Activated CD4-positive, CD25-positive, alpha-beta regulatory T cell treated with anti-CD3 and anti-CD28 coated beads, Interleukin-2, amount 50 U/mL, for 16 hours (primary cell): Measurements from ENCODE around the gene JMJD6.

ENCODE experiments used
- DNase-seq: peaks from one replicate; pipeline ENCODE4 v3.0.0-alpha.2; 2020; ENCODE audit warnings: low read depth, low spot score

Gene JMJD6

DNA sequence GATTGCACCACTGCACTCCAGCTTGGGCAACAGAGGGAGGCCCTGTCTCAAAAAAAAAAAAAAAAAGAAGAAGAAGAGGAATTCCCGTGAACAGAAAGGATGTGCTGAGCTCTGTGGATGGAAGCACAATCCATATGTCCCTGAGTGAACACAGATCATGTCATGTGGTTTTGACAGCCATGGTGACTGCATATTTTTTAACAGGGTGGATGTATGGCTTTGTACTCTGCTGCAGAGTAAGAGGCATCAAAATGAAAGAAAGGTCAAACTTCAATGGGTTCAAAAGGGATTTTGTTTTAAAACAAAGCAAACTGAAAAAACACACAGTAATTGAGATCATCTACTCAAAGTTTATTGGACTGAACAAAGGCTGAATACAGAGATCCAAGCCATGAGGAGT, 47.2 kb downstream of the JMJD6 start:
- DNase-seq = no peak

DNA sequence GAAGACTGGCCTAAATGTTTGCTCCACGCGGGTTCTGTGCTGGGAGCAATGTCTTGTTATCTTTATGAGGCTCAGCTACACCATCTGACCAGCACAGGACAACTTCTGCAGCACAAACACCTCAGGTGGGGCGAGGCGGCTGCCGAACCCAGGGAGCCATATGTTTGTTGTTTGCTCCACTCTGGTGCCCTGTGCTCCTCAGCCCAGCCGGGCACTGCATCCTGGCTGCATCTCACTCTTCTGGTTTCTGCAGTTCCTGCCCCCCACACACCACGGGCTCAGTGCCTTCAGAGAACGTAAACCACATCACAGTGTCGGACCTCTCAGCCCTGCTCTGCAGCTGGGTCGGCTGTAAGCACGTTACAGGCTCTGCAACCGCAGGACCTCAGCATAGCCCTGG, 48.1 kb downstream of the JMJD6 start:
- DNase-seq = no peak

DNA sequence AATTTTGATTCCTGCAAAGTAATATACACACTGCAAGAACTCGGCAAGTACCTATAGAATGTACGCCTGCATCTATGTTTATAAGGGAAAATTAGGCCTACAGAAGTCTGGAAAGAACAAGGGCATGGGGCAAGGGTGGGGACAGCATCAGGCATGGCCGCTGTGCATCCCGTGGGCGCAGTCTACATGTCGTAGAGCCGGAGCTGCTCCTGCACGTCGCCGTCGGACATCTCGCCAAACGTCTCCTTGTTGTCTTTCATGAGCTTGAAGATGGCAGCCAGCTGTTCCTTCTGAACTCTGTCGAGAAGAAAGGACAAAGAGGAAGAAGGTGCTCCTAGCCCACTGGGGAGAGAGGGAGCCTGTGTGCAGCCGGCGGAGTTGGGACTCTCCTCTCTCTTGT, 49.0 kb downstream of the JMJD6 start:
- no peak for DNase-seq

DNA sequence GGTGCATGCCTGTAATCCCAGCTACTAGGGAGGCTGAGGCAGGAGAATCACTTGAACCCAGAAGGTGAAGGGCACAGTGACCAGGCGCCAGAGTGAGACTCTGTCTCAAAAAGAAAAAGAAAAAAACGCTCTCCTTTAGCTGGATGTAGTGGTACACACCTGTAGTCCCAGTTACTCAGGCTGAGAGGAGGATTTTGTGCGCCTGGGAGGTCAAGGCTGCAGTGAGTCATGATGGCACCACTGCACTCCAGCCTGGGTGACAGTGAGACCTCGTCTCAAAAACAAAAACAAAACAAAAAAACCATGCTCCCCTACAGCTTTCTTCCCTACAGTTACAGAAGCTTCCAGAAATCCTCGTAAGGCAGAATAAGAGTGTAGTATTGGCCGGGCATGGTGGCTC, 49.8 kb downstream of the JMJD6 start:
- no peak for DNase-seq

DNA sequence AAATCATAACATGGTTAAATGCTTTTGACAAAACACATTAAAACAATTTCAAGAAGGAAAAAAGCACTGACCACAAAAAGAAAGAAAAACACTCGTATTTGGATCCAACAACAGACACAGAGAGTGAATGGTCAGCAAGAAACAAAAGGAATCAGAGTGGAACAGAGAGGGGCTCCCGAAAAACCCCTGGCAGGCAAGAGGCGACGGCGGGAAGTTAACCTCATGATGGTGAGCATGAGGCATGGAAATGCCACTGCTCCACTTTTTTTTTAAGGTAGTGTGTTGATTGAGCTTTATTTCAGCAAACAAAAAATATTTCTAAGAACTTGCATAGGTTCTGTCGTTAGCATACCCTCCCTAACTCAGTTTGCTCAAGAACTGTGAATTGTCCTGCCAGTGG, 50.8 kb downstream of the JMJD6 start:
- DNase-seq = no peak

DNA sequence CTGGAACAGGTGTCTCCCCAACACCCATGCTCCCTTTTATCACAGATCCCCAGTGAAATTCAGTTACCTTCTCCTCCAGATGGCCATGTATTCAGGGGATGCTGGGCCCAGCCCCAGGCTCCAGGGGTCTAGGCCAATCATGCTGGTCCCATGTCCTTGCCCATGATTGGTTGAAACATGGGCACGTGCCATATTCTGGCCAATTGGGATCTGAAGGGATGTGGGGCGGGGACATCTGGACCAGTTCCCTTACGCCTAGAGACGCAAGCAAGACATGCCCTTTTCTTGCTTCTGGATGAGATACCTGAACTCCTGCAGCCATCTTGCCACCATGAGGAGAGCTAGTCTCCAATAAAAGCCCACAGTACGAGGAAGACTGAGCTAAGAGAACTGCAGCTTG, 51.8 kb downstream of the JMJD6 start:
- no peak for DNase-seq

DNA sequence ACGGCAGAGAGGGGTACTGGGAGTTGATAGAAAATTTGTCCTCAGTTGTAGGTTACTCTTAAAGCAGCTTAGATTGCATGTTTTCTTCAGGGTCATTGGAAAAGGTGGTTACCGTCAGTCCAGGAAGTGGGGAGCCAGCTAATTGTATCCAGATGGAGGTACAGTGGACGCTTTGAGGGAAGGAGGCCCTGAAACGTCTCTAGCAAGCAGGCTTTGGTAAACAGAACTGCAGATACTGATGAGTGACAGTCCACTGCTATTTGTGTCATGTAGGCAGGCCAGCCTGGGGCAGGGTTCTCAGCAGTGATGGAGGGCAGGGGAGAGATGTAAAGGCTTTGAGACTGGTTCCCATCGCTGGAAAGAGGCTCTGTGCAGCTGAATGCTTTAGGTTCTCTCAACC, 52.7 kb downstream of the JMJD6 start:
- no peak for DNase-seq

DNA sequence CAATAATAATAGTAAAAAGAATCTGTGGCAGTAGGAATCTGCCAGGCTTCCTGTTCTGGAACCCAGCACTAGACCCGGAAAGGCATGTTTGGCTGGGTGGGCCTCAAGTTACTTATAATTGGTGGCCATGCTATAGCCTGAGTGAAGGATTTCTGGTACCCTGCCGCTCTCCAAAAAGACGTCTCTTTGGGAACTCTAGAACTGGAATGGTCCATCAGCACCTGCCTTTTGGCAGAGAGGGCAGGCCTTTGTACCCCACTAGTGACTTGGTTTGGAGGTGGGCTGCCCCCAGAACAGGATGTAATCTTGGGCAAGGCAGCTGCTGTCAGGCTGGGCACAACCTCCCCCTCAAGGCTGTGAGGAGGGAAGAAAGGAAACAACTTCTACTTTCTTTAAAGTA, 53.5 kb downstream of the JMJD6 start:
- no peak for DNase-seq

DNA sequence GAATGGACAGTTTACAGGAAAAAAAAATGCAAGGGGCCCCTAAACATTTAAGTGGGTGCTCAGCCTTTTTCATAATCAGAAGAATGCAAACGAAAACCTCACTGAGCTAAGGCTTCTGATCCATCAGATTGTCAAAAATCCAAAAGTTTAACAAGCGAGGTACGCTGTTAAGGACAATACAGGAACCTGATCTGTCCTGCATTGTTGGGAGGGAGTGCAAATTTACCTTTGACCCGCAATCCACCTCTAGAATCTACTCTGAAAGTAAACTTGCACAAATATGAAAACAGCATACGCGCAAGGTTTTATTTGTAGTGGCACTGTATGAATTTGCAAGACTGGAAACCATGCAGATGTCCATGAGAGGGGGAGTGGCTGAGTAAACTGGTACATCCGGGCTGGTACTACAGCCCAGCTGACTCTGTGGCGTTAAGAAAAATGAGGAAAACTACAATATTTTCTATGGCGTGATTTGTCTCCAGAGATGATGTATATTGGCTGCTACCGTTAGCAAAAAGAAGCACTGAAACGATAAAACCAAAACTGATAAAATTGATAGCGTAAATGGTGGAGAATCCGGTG, 54.0 kb downstream of the JMJD6 start:
- no peak for DNase-seq

DNA sequence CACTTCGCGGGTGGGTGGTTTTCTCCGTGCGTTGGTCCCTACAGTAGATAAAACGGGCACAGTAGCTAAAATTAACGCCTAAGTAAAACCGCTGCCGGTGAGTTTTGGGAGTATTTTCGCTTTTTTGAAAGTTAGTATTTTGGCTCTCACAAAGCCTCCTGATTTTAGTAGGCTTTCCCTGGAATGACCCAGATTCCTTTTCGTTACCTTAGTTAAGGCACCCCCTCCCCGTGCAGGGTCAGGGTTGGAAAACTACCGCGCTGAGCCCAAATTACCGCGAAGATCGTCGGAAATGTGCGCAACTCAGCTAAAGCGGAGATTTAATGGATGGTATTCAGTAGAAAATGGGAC, 54.5 kb downstream of the JMJD6 start:
- no peak for DNase-seq

DNA sequence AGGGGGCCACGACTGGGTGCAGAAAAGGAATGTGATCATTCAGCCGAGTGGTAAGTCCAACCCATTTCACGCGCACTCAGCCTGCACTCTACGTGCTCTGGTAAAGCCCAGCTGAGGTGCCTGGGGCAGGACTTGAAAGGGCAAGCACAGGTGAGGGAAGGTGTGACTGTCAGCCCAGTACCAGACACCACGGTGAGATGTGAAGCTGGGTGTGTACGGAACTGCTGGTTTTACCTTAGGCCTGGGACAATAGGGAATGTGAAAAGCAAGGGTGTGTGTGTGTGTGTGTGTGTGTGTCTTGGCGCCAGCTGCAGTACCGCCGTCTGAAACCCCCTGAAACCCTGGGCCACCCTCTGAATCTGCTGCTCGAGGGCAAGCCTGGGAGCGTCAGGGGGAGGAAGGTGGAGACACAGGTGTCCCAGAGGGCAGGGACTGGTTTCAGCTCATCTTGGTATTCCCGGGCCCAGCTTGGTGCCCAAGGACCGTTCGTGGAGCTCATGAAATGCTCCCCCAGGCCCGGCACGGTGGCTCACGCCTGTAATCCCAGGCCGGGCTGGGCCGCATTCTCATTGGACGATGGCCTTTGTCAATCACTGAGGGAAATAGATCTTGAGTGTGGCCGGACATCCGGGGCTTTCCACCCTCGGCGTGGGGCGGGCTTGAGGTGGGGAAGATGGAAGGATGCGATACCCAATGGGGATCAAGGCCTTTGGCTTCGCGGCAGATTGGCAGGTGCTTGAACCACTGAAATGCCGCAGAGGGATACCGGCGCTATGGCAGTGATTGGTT, 55.1 kb downstream of the JMJD6 start:
- peak; percentile 99 for DNase-seq

DNA sequence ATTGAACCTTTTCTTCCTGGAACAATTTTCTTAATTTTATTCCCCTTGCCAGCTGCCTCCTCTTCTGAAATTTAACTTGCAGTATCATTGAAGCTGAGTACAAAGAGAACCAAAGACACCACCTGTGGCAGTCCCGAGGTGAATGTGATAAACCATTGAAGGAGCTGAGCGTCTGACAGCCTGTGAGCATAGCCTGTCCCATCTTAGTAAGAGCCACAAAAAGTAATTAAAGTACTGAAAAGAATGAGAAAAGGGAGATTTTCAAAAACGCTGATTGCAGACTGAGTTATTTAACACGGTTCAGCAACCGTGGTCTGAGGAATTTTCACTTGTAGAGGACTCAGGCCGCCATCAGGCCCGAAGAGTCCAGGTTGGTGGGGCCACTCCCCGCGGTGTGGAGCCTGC, 55.7 kb downstream of the JMJD6 start:
- no peak for DNase-seq

DNA sequence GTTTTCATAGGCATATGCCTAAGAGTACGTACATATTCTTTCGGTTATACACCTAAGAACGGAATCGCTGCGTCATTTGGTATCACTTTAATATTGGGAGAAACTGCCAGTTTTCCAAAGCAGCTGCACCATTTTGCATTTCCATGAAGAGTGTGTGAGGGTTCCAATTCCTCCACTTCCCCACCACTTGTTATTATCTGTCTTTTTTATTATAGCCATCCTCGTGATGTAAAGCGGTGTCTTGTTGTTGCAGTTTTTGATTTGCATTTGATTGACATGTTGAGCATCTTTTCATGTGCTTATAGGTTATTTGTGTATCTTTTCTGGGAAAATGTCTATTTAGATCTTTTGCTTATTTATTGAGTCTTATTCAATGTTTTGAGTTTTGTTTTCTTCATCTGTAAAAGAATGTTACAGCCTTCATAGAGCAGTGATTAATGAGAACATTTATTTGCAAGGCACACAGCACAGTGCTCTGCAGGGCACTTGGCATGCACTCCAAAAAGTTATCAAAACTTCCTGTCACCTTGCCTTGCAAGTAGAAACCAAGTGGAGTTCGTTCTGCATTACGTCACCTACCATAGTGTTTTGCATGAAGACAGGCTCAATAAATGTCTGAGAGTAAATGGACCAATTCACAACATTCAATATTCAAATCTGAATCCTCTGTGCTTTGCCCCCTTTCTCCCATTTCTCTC, 56.2 kb downstream of the JMJD6 start:
- no peak for DNase-seq
